ENCODE measurements around the gene TNS3.

TNS3 gene

DNA sequence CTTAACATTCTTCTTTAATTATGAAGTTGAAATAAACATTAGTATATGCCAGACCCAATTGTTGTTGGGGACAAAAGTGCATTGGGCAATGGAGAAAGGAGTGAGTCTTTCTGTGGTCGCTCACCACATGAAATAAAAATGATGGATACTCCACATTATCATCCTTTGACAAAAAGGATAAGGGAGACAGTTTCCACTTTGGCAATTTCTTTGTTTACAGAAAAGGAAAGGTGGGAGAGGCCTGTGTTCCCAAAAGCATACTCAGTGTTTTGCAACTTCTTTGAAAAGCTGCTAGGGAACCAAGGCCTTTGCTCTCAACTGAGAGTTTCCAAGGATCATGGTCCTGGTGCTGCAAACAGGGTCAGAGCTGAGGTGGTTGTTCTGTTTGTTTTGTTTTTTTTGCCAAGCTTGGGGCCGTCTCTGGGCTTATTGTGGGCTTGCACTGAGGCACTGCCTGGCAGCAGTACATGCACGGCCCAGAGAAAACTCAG lies 341.9 kb downstream of the TNS3 start:
- Mint-ChIP-seq H3K27ac (no peak overlapping the region), H3K9me3 (no peaks in the 10 kb centered on the region), H3K27me3 (ENCODE audit: low read depth, poor library complexity) (peaks cover 3% of the 10 kb centered on the region), H3K4me3 (no peak overlapping the region), H3K4me1 (no peaks in the 10 kb centered on the region), H3K36me3 (ENCODE audit: low read depth) (no peaks in the 10 kb centered on the region)
- TF ChIP-seq, protein P1, sequence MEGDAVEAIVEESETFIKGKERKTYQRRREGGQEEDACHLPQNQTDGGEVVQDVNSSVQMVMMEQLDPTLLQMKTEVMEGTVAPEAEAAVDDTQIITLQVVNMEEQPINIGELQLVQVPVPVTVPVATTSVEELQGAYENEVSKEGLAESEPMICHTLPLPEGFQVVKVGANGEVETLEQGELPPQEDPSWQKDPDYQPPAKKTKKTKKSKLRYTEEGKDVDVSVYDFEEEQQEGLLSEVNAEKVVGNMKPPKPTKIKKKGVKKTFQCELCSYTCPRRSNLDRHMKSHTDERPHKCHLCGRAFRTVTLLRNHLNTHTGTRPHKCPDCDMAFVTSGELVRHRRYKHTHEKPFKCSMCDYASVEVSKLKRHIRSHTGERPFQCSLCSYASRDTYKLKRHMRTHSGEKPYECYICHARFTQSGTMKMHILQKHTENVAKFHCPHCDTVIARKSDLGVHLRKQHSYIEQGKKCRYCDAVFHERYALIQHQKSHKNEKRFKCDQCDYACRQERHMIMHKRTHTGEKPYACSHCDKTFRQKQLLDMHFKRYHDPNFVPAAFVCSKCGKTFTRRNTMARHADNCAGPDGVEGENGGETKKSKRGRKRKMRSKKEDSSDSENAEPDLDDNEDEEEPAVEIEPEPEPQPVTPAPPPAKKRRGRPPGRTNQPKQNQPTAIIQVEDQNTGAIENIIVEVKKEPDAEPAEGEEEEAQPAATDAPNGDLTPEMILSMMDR (IDR thresholded peaks at IDR 0.05): no peak
- no peak for DNase-seq

DNA sequence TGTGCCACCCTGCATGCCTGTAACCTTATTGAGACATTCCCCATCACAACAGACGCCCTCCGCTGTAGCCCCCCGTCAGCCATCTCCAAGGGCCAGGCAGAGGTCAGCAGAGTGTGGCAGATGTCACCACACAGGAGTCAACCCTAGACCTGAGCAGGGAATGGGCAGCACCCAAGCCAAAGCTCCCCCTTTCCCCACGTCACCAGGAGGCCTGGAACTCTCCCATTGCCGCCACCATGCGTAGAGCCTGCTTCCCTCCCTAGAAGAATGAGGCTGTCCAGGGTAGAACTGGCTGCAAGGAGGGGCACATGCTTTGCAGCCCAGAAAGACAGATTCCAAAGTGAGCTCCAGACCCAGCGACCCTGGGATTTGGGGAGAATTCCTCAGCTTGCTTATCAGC lies 342.9 kb downstream of the TNS3 start:
- peaks cover 3% of the 10 kb centered on the region for H3K27me3 Mint-ChIP-seq (ENCODE audit: low read depth, poor library complexity)
- no peaks in the 10 kb centered on the region for H3K4me1 Mint-ChIP-seq
- no peaks in the 10 kb centered on the region for H3K36me3 Mint-ChIP-seq (ENCODE audit: low read depth)
- H3K4me3 Mint-ChIP-seq: no peak overlapping the region
- no peaks in the 10 kb centered on the region for H3K9me3 Mint-ChIP-seq
- no peak overlapping the region for H3K27ac Mint-ChIP-seq
- no peak for DNase-seq
- TF ChIP-seq, protein P1 (IDR thresholded peaks at IDR 0.05): no peak

DNA sequence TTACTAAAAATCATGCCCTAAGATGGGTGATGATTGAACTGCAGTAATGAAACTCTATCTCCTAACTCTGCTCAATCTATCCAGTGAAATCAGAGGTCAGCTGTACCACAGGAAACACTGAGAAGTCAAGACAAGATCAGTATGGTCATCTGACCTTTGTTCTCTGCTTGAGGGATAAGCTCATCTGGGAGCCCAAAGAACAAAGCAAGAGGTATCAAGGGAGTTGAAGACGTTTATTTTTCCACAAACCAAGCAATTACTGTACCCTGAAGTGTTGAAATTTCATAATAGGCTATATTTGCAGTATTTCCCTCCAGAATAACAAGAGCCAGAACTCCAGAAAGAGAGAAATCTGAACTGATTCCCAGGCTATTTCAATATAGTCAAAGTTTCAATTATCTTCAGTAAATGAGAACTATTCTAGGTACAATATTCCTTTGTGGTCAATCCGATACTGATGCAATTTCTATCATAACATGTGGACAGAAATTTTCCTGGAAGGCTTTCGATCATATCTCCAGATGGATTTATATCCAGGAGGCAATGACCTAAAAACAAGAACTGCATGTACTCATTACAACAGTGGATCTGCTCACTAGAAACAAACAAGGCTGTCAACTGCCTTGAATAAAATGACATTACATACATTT lies 345.3 kb downstream of the TNS3 start:
- H3K27ac Mint-ChIP-seq: no peak overlapping the region
- no peaks in the 10 kb centered on the region for H3K36me3 Mint-ChIP-seq (ENCODE audit: low read depth)
- peaks cover 3% of the 10 kb centered on the region for H3K27me3 Mint-ChIP-seq (ENCODE audit: low read depth, poor library complexity)
- no peaks in the 10 kb centered on the region for H3K4me1 Mint-ChIP-seq
- TF ChIP-seq, protein P1 (IDR thresholded peaks at IDR 0.05): no peak
- H3K9me3 Mint-ChIP-seq: no peaks in the 10 kb centered on the region
- DNase-seq: no peak
- H3K4me3 Mint-ChIP-seq: no peak overlapping the region

DNA sequence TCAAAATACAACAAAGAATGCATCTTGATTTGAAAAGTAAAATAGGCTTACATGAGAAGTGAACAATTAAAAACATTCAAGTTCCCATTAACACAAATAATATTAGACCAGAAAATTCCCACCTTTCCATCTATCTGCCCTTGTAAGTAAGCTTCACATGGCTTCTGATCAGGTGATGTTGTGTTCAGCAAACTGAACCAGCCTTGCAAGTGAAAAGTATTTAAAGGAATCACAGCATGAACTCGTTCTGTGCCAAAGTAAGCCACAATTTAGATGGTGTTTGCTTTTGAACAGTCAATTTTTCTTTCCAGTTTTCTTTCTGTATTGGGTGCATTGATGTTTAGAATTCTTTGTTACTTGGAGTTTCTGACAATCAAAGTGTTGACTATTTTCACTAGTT lies 347.9 kb downstream of the TNS3 start:
- DNase-seq: no peak
- Mint-ChIP-seq H3K36me3 (ENCODE audit: low read depth) (no peaks in the 10 kb centered on the region), H3K27me3 (ENCODE audit: low read depth, poor library complexity) (peaks cover 3% of the 10 kb centered on the region), H3K4me3 (no peak overlapping the region), H3K27ac (no peak overlapping the region), H3K4me1 (no peaks in the 10 kb centered on the region), H3K9me3 (no peaks in the 10 kb centered on the region)
- TF ChIP-seq, protein P1 (IDR thresholded peaks at IDR 0.05): no peak

DNA sequence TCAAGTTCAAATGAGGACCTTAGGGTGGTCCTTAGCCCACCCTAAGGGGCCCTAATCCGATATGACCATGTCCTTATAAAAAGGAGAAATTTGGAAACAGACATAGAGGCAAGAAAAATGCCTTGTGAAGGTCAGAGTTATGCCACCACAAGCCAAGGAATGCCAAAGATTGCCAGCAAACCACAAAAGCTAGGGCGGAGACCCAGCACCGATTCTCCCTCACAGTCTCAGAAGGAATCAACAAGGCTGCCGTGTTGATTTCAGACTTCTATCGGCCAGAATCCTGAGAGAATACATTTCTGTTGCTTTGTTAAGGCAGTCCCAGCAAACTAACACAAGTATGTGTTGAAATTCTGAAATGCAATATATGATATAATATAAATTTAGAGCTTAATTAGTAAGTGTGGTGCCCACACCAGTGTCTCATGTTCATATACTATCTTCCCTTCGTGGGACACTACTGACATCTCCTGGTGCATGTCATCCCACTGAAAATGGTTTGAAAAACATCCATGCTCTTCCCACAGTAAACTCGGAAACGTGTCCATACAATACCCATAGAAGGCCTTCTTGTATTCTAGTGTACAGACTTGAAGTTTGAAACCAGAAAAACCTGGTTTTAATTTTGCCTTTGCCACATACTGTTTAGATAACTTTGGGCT lies 349.0 kb downstream of the TNS3 start:
- Mint-ChIP-seq H3K27ac (no peak overlapping the region), H3K9me3 (no peaks in the 10 kb centered on the region), H3K27me3 (ENCODE audit: low read depth, poor library complexity) (peaks cover 3% of the 10 kb centered on the region), H3K4me1 (peaks cover under 1% of the 10 kb centered on the region), H3K4me3 (no peak overlapping the region), H3K36me3 (ENCODE audit: low read depth) (no peaks in the 10 kb centered on the region)
- TF ChIP-seq, protein P1 (IDR thresholded peaks at IDR 0.05): no peak
- DNase-seq: no peak

DNA sequence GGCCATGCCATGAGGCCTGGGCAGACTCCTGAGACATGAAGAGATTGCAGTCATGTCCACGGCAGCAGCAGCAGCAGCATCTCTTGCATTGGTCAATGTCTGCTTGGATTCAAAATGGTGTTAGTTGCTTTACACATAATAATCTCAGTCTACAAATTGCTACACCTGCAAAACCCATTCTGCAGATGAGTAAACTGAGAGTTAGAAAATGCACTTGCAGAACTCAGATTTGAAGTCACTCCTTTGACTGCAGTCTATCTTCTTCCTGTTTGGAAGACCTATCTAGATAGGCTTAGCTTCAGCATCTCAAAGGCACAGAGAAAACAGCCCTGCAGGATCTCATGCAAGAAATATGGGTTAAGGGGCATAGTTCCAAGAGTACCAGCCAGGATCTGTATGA lies 350.3 kb downstream of the TNS3 start:
- Mint-ChIP-seq H3K4me1 (peaks cover 9% of the 10 kb centered on the region), H3K27me3 (ENCODE audit: low read depth, poor library complexity) (peaks cover 3% of the 10 kb centered on the region), H3K27ac (no peak overlapping the region), H3K4me3 (no peak overlapping the region), H3K9me3 (no peaks in the 10 kb centered on the region), H3K36me3 (ENCODE audit: low read depth) (no peaks in the 10 kb centered on the region)
- TF ChIP-seq, protein P1 (IDR thresholded peaks at IDR 0.05): no peak
- DNase-seq: no peak

All from nephron progenitor cell (in vitro differentiated cells).